Measurements from ENCODE around the gene SMIM3. TPM values are rescaled to one million over a fixed set of nuclear protein-coding genes. Genes with fewer than 3 reads are reported as not detected.

The SMIM3 gene
- total and polyA plus RNA-seq, 12 donors = 12.3 to 57.4 (median 27.6) TPM

- H3K27me3 ChIP-seq = no peaks in the 10 kb centered on the region
- DNase-seq = no peak
- H3K4me1 ChIP-seq (replicated peaks in 1 of 2) = peaks cover 12 to 47% of the 10 kb centered on the region in 2 donors
- intact Hi-C loops (cut with DNase I) = no loop called here
- TF ChIP-seq POLR2A (IDR thresholded peaks at IDR 0.05) (no peak), CTCF (IDR thresholded peaks at IDR 0.05) (no peak)
- peak overlapping the region in 1 of 4 donors; percentile 75 for H3K4me3 ChIP-seq
- WGBS, 4 donors = 74 to 86% (median 75%) methylated on average over 1 of the region's 1 CpG
- H3K27ac ChIP-seq = peak overlapping the region in 4 of 5 donors; percentile 41 to 98 (median 95)
- H3K36me3 ChIP-seq (replicated peaks in 1 of 2) = peaks cover 0 to 42% of the 10 kb centered on the region in 2 donors
- H3K9me3 ChIP-seq (replicated peaks in 1 of 3) = no peaks in the 10 kb centered on the region
Observed at GRCh38 chr5:150757087-150757649, 21.4 kb upstream of the SMIM3 start.

GRCh38 chr5:150758203-150758530 lies 20.4 kb upstream of the SMIM3 start:
- TF ChIP-seq POLR2A (IDR thresholded peaks at IDR 0.05) (peak; percentile 44 to 72), CTCF (IDR thresholded peaks at IDR 0.05) (no peak)
- Histone ChIP-seq H3K4me1 (replicated peaks in 1 of 2) (peaks cover 16 to 57% of the 10 kb centered on the region in 2 donors), H3K27ac (peak overlapping the region; percentile 86 to 98 (median 95)), H3K9me3 (replicated peaks in 1 of 3) (no peaks in the 10 kb centered on the region), H3K4me3 (peak overlapping the region; percentile 21 to 96 (median 63)), H3K36me3 (replicated peaks in 1 of 2) (peaks cover 0 to 32% of the 10 kb centered on the region in 2 donors), H3K27me3 (no peaks in the 10 kb centered on the region)
- DNase-seq = no peak
- WGBS, 4 donors = 3 to 4% (median 4%) methylated on average over 8 to 12 of the region's 12 CpGs
- intact Hi-C loops (cut with DNase I) = no loop called here

GRCh38 chr5:150758531-150759333 lies 19.8 kb upstream of the SMIM3 start, which contains the start of gene DCTN4:
Gene DCTN4, minus strand, starts transcription at chr5:150759017. Its CDS starts 24 bp downstream, at chr5:150758993.
- Histone ChIP-seq H3K4me3 (peak within 1 kb of the TSS; percentile 21 to 96 (median 63)), H3K27me3 (no peaks in the 10 kb centered on the region), H3K9me3 (replicated peaks in 1 of 3) (no peaks in the 10 kb centered on the region), H3K36me3 (replicated peaks in 1 of 2) (peaks cover 0 to 26% of the 10 kb centered on the region in 2 donors), H3K4me1 (replicated peaks in 1 of 2) (peaks cover 22 to 62% of the 10 kb centered on the region in 2 donors), H3K27ac (peak within 1 kb of the TSS; percentile 86 to 98 (median 95))
- WGBS, 4 donors = 1 to 3% (median 1%) methylated on average over 24 to 51 of the region's 51 CpGs
- intact Hi-C loops (cut with DNase I) = no loop called here
- peak; percentile 95 to 99 (median 98) for DNase-seq
- TF ChIP-seq POLR2A (IDR thresholded peaks at IDR 0.05) = peak; percentile 57 to 70
- peak in 1 of 6 experiments; percentile 26 for TF ChIP-seq CTCF (IDR thresholded peaks at IDR 0.05)

- intact Hi-C loops (cut with DNase I) = no loop called here
- WGBS, 4 donors = 58 to 66% (median 62%) methylated on average over 4 of the region's 4 CpGs
- Histone ChIP-seq H3K4me3 (peak overlapping the region in 3 of 4 donors; percentile 1 to 75 (median 51)), H3K4me1 (replicated peaks in 1 of 2) (peaks cover 23 to 59% of the 10 kb centered on the region in 2 donors), H3K27ac (peak overlapping the region; percentile 86 to 98 (median 95)), H3K27me3 (no peaks in the 10 kb centered on the region), H3K36me3 (replicated peaks in 1 of 2) (peaks cover 0 to 21% of the 10 kb centered on the region in 2 donors), H3K9me3 (replicated peaks in 1 of 3) (no peaks in the 10 kb centered on the region)
- DNase-seq = no peak
- TF ChIP-seq CTCF (IDR thresholded peaks at IDR 0.05) = no peak
- no peak for TF ChIP-seq POLR2A (IDR thresholded peaks at IDR 0.05)
Observed at GRCh38 chr5:150759334-150759583, 19.3 kb upstream of the SMIM3 start.

Data from adrenal gland (tissue), 12 donors.